CD4-positive, alpha-beta T cell (primary cell): Measurements from ENCODE around the gene FAM83B. TPM values are rescaled to one million over a fixed set of nuclear protein-coding genes. Genes with fewer than 3 reads are reported as not detected.

Source experiments
- ATAC-seq: fragments of 200-7000 bp; cut with Tn5 transposase; one replicate; pipeline ENCODE4 v1.10.0; 2022; ENCODE audit warnings: mild to moderate bottlenecking; ENCODE audit not compliant: poor library complexity
- CTCF ChIA-PET: fragments of 350-600 bp; sonication (Branson Sonifier 250); formaldehyde crosslinking; loops from one replicate; lab custom pipeline; 2021; ENCODE audit warnings: antibody characterized with exemption, inconsistent platforms; lab: Charles Lee
- POLR2A ChIA-PET: fragments of 350-600 bp; sonication (Branson Sonifier 250); formaldehyde crosslinking; loops from one replicate; lab custom pipeline; 2021; ENCODE audit warnings: antibody characterized with exemption, inconsistent platforms; lab: Charles Lee
- DNase-seq, 14 experiments: peaks; one replicate each; pipeline ENCODE4 v3.0.0-alpha.2; 2013 to 2020; ENCODE audit warnings: mixed read lengths in 2 of 14
- H3K27ac ChIP-seq, 2 donors: one replicate each; pipeline versions ENCODE4 v1.5.1 to v1.7.0; 2013; ENCODE audit warnings: low read length in 2 of 2, low read depth in 1 of 2, mild to moderate bottlenecking in 1 of 2
- H3K27me3 ChIP-seq, 2 experiments: 1 replicate in 1 of 2; 2 replicates in 1 of 2; pipeline versions ENCODE4 v1.6.1 to v1.7.0; 2013; ENCODE audit warnings: low read length in 2 of 2, control low read depth in 1 of 2, mild to moderate bottlenecking in 1 of 2, moderate library complexity in 1 of 2; ENCODE audit not compliant: insufficient read depth in 2 of 2, control insufficient read depth in 1 of 2
- H3K36me3 ChIP-seq: one replicate; pipeline ENCODE4 v1.6.1; 2013; ENCODE audit warnings: low read length, control low read depth; ENCODE audit not compliant: insufficient read depth
- H3K4me1 ChIP-seq: one replicate; pipeline ENCODE4 v1.6.1; 2013; ENCODE audit warnings: low read length, control low read depth; ENCODE audit not compliant: insufficient read depth
- H3K4me3 ChIP-seq: one replicate; pipeline ENCODE4 v1.5.1; 2013; ENCODE audit warnings: mild to moderate bottlenecking, low read length, moderate library complexity
- H3K9me3 ChIP-seq, 2 experiments: 1 replicate in 1 of 2; 2 replicates in 1 of 2; pipeline versions ENCODE4 v1.6.1 to v1.7.0; 2013; ENCODE audit warnings: low read length in 2 of 2, mild to moderate bottlenecking in 2 of 2, control low read depth in 1 of 2, moderate library complexity in 1 of 2; ENCODE audit not compliant: control insufficient read depth in 1 of 2, insufficient read depth in 1 of 2
- H3K27ac Mint-ChIP-seq: one replicate; pipeline ENCODE4 v1.8.0; 2020; ENCODE audit warnings: mixed read lengths
- H3K27me3 Mint-ChIP-seq: one replicate; pipeline ENCODE4 v1.8.0; 2021; ENCODE audit warnings: mixed read lengths
- H3K36me3 Mint-ChIP-seq: one replicate; pipeline ENCODE4 v1.8.0; 2021; ENCODE audit warnings: low read depth, mixed read lengths
- H3K4me1 Mint-ChIP-seq: one replicate; pipeline ENCODE4 v1.8.0; 2021; ENCODE audit warnings: low read depth, mixed read lengths
- H3K4me3 Mint-ChIP-seq: one replicate; pipeline ENCODE4 v1.8.0; 2020; ENCODE audit warnings: mild to moderate bottlenecking, mixed read lengths
- H3K9me3 Mint-ChIP-seq: one replicate; pipeline ENCODE4 v1.8.0; 2020; ENCODE audit warnings: mixed read lengths
- intact Hi-C, 2 experiments: fragments of 100-400 bp; cut with DNase I in 1 of 2; cut with micrococcal nuclease in 1 of 2; formaldehyde crosslinking; loops; one replicate each; pipeline versions ENCODE4 v1.15.1 to v1.9.0; 2023 to 2025; cut with DNase I, micrococcal nuclease
- total RNA-seq, 174 experiments: library from RNA in 2 of 174; stranded (reverse) in 2 of 174; gene quantifications; one replicate each; pipeline ENCODE4 v1.2.3 and lab custom pipeline; 2021 to 2026
- TF ChIP-seq, protein P1 (sequence below): fragments of 200-600 bp; IDR thresholded peaks from one replicate; pipeline ENCODE4 v1.8.0; 2022; ENCODE audit warnings: antibody characterized with exemption, mild to moderate bottlenecking

FAM83B gene
- total RNA-seq, 2 experiments from 2014 or later: not detected

DNA sequence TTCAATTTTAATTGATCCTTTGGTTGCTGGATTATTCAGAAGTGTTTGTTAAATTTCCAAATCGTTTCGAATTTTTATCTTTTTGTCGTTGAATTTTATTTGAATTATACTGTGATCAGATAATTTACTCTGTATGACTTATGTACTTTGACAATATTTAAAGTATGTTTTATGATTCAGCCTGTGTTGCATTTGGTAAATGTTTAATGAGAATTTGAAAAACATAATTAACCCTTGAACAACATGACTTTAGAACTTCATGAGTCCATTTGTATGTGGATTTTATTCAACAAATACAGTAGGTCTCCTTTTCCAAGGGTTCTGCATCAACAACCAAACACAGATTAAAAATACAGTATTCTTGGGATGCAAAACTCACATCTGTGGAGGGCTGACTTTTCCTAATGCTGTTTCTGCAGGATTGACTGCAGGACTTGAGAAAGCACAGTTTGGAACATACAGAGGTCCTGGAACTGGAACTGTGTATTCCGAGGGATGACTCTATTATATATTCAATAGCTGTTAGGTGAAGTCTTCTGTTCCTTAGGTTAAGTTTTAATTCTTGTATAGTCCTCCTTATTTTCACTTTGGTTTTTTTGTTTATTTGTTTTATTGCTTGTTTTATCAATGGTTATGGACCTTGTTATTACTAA is 40.5 kb downstream of the FAM83B start:
- Histone ChIP-seq H3K4me1 (no peaks in the 10 kb centered on the region), H3K27me3 (no peaks in the 10 kb centered on the region), H3K36me3 (no peaks in the 10 kb centered on the region), H3K9me3 (peaks cover 0 to 23% of the 10 kb centered on the region in 2 experiments), H3K27ac (no peak overlapping the region), H3K4me3 (no peak overlapping the region)
- no peak overlapping the region for H3K27ac Mint-ChIP-seq
- DNase-seq: no peak
- intact Hi-C loops: no loop called here
- peaks cover 4% of the 10 kb centered on the region for H3K9me3 Mint-ChIP-seq
- TF ChIP-seq, protein P1, sequence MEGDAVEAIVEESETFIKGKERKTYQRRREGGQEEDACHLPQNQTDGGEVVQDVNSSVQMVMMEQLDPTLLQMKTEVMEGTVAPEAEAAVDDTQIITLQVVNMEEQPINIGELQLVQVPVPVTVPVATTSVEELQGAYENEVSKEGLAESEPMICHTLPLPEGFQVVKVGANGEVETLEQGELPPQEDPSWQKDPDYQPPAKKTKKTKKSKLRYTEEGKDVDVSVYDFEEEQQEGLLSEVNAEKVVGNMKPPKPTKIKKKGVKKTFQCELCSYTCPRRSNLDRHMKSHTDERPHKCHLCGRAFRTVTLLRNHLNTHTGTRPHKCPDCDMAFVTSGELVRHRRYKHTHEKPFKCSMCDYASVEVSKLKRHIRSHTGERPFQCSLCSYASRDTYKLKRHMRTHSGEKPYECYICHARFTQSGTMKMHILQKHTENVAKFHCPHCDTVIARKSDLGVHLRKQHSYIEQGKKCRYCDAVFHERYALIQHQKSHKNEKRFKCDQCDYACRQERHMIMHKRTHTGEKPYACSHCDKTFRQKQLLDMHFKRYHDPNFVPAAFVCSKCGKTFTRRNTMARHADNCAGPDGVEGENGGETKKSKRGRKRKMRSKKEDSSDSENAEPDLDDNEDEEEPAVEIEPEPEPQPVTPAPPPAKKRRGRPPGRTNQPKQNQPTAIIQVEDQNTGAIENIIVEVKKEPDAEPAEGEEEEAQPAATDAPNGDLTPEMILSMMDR: no peak
- ChIA-PET POLR2A (no interaction called here), CTCF (no interaction called here)
- no peaks in the 10 kb centered on the region for H3K4me1 Mint-ChIP-seq
- no peaks in the 10 kb centered on the region for H3K36me3 Mint-ChIP-seq
- no peaks in the 10 kb centered on the region for H3K27me3 Mint-ChIP-seq
- no peak overlapping the region for H3K4me3 Mint-ChIP-seq
- no peak for ATAC-seq

DNA sequence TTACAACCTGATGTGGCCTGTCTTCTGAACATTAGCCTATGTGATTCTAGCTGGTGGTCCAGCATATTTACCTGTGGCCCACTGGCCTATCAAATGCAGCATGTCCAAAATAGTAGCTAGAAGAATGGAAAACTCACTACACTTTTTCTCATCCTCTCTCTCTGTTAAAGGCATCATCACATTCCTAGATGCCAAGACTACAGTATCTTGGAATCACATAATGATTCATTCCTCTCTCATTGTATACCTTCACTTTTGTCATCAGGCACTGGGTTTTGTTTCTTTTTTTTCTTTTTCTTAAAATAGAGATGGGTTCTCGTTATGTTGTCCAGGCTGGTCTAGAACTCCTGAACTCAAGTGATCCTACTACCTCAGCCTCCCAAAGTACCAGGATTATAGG is 45.0 kb downstream of the FAM83B start:
- CTCF ChIA-PET: no interaction called here

DNA sequence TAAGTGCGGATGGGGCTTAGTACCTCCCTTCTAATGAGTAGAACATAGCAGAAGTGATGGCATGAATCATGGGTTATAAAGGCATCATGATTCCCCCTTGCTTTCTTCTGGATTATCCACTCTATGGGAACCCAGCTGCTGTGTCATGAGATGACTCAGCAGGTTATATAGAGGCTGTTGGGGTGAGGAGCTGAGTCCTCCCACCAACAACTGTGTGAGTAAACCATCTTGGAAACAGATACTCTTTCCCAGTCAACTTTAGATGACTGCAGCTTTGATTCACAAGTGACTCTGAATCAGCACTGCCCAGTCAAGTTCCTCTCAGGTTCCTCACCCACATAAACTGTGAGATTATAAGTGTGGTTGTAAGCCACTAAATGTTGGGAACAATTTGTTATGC is 46.3 kb downstream of the FAM83B start:
- ChIA-PET CTCF (no interaction called here), POLR2A (no interaction called here)
- Mint-ChIP-seq H3K4me3 (no peak overlapping the region), H3K9me3 (peaks cover 6% of the 10 kb centered on the region), H3K27ac (no peak overlapping the region), H3K27me3 (no peaks in the 10 kb centered on the region), H3K4me1 (no peaks in the 10 kb centered on the region), H3K36me3 (no peaks in the 10 kb centered on the region)
- Histone ChIP-seq H3K27ac (no peak overlapping the region), H3K9me3 (no peaks in the 10 kb centered on the region), H3K4me1 (no peaks in the 10 kb centered on the region), H3K4me3 (no peak overlapping the region), H3K27me3 (no peaks in the 10 kb centered on the region), H3K36me3 (no peaks in the 10 kb centered on the region)
- DNase-seq (no peak), ATAC-seq (no peak)
- TF ChIP-seq, protein P1: no peak
- intact Hi-C loops: no loop called here

More for the DNA sequence above, 45.0 kb downstream of the FAM83B start:
- no peak for DNase-seq
- H3K36me3 ChIP-seq: no peaks in the 10 kb centered on the region
- Mint-ChIP-seq H3K4me1 (no peaks in the 10 kb centered on the region), H3K4me3 (no peak overlapping the region), H3K36me3 (no peaks in the 10 kb centered on the region), H3K27ac (no peak overlapping the region), H3K9me3 (peaks cover 6% of the 10 kb centered on the region), H3K27me3 (no peaks in the 10 kb centered on the region)
- no peak overlapping the region for H3K4me3 ChIP-seq
- TF ChIP-seq, protein P1: no peak
- intact Hi-C loops: no loop called here
- no peak overlapping the region for H3K27ac ChIP-seq
- ATAC-seq: no peak
- POLR2A ChIA-PET: no interaction called here
- no peaks in the 10 kb centered on the region for H3K9me3 ChIP-seq
- H3K27me3 ChIP-seq: no peaks in the 10 kb centered on the region
- no peaks in the 10 kb centered on the region for H3K4me1 ChIP-seq
